Activated CD4-positive, alpha-beta memory T cell treated with anti-CD3 and anti-CD28 coated beads for 36 hours (primary cell): Measurements from ENCODE around the gene RIF1. TPM values are rescaled to one million over a fixed set of nuclear protein-coding genes. Genes with fewer than 3 reads are reported as not detected.

ENCODE experiments used
- CTCF ChIA-PET: fragments of 350-600 bp; sonication (Branson Sonifier 250); formaldehyde crosslinking; loops from one replicate; lab custom pipeline; 2021; ENCODE audit warnings: antibody characterized with exemption, inconsistent platforms; lab: Charles Lee
- POLR2A ChIA-PET: fragments of 350-600 bp; sonication (Branson Sonifier 250); formaldehyde crosslinking; loops from one replicate; lab custom pipeline; 2021; ENCODE audit warnings: antibody characterized with exemption; lab: Charles Lee
- DNase-seq: peaks from one replicate; pipeline ENCODE4 v3.0.0-alpha.2; 2020
- H3K27ac Mint-ChIP-seq: one replicate; pipeline ENCODE4 v1.8.0; 2021; ENCODE audit warnings: mixed read lengths
- H3K27me3 Mint-ChIP-seq: one replicate; pipeline ENCODE4 v1.8.0; 2021; ENCODE audit warnings: mixed read lengths
- H3K36me3 Mint-ChIP-seq: one replicate; pipeline ENCODE4 v1.8.0; 2021; ENCODE audit warnings: mixed read lengths
- H3K4me1 Mint-ChIP-seq: one replicate; pipeline ENCODE4 v1.8.0; 2021; ENCODE audit warnings: low read depth, mixed read lengths
- H3K4me3 Mint-ChIP-seq: one replicate; pipeline ENCODE4 v1.8.0; 2021; ENCODE audit warnings: mild to moderate bottlenecking, mixed read lengths
- H3K9me3 Mint-ChIP-seq: one replicate; pipeline ENCODE4 v1.8.0; 2021; ENCODE audit warnings: mixed read lengths
- intact Hi-C: fragments of 100-400 bp; cut with micrococcal nuclease; formaldehyde crosslinking; loops from one replicate; pipeline ENCODE4 v1.15.1; 2023
- microRNA-seq: library from miRNA; unstranded; fragments of <30 nt; microRNA quantifications from one replicate; pipeline ENCODE4 v1.2.0, GENCODE V29; 2022; ENCODE audit warnings: borderline number of aligned reads, borderline microRNAs expressed, borderline replicate concordance
- total RNA-seq, 2 experiments: library from RNA; stranded (reverse); gene quantifications; one replicate each; pipeline ENCODE4 v1.2.3, GENCODE V29; 2021

RIF1 gene
- total RNA-seq, 2 experiments from 2014 or later, result 56.8 to 59.2 TPM

- no peak overlapping the region for H3K4me3 Mint-ChIP-seq
- no peaks in the 10 kb centered on the region for H3K27me3 Mint-ChIP-seq
- H3K9me3 Mint-ChIP-seq, result no peaks in the 10 kb centered on the region
- peaks cover 3% of the 10 kb centered on the region for H3K36me3 Mint-ChIP-seq
- intact Hi-C loops, result no loop called here
- DNase-seq, result no peak
- no peaks in the 10 kb centered on the region for H3K4me1 Mint-ChIP-seq
- POLR2A ChIA-PET, result no interaction called here
- no peak overlapping the region for H3K27ac Mint-ChIP-seq
- CTCF ChIA-PET, result no interaction called here
These were observed 116.2 kb downstream of the RIF1 start for GRCh38 chr2:151525821-151526373.

GRCh38 chr2:151526572-151527090 is 116.9 kb downstream of the RIF1 start:
- Mint-ChIP-seq H3K36me3 (peaks cover 3% of the 10 kb centered on the region), H3K27ac (no peak overlapping the region), H3K9me3 (no peaks in the 10 kb centered on the region), H3K4me1 (no peaks in the 10 kb centered on the region), H3K4me3 (no peak overlapping the region), H3K27me3 (no peaks in the 10 kb centered on the region)
- CTCF ChIA-PET, result no interaction called here
- POLR2A ChIA-PET, result no interaction called here
- DNase-seq, result no peak
- intact Hi-C loops, result no loop called here

Small RNA genes within 50 kb of the gene (microRNA-seq; reads per million reads assigned to microRNA genes)
- not detected for gene MIR4773-1
- gene MIR4773-2, result not detected

Other genes starting within 250 kb of the RIF1 start
- gene RBM43, start 148.0 kb upstream of the RIF1 start, total RNA-seq, result 1 to 10 TPM; 3.7 to 3.8 TPM
- 10 to 100 TPM; 32.3 to 34.4 TPM for gene NMI, start 120.2 kb upstream of the RIF1 start, total RNA-seq
- not detected for gene TNFAIP6, start 52.3 kb upstream of the RIF1 start, total RNA-seq